Loucy (cell line): Measurements from ENCODE around the gene YTHDF1.

Experiments
- H2AFZ ChIP-seq: fragments of 200-600 bp; sonication (generic); 2 replicates; pipeline ENCODE4 v1.6.0; 2016; ENCODE audit warnings: antibody characterized with exemption, mild to moderate bottlenecking, low read length, moderate library complexity
- H3F3A ChIP-seq: fragments of 200-600 bp; 2 replicates; pipeline ENCODE4 v1.6.0; 2016; ENCODE audit warnings: antibody characterized with exemption, low read depth, mild to moderate bottlenecking
- H3K27me3 ChIP-seq: fragments of 200-600 bp; sonication (generic); 2 replicates; pipeline ENCODE4 v1.6.1; 2014; ENCODE audit warnings: low read length, mild to moderate bottlenecking; ENCODE audit not compliant: insufficient read depth, poor library complexity, severe bottlenecking
- H3K36me3 ChIP-seq: fragments of 200-600 bp; sonication (generic); 2 replicates; pipeline ENCODE4 v1.6.1; 2016; ENCODE audit warnings: low read length; ENCODE audit not compliant: insufficient read depth
- H3K4me1 ChIP-seq: fragments of 200-600 bp; sonication (generic); 2 replicates; pipeline ENCODE4 v1.5.1; 2014; ENCODE audit warnings: low read length, mild to moderate bottlenecking; ENCODE audit not compliant: insufficient read depth, poor library complexity, severe bottlenecking
- H3K4me2 ChIP-seq: fragments of 200-600 bp; sonication (generic); 2 replicates; pipeline ENCODE4 v1.6.0; 2014; ENCODE audit warnings: antibody characterized with exemption, low read length, low read depth, mild to moderate bottlenecking; ENCODE audit not compliant: poor library complexity, severe bottlenecking
- H3K4me3 ChIP-seq: fragments of 200-600 bp; sonication (generic); 2 replicates; pipeline ENCODE4 v1.5.1; 2014; ENCODE audit warnings: low read length, mild to moderate bottlenecking, mixed read lengths; ENCODE audit not compliant: poor library complexity, severe bottlenecking
- H3K79me2 ChIP-seq: fragments of 200-600 bp; sonication (generic); 2 replicates; pipeline ENCODE4 v1.6.1; 2014; ENCODE audit warnings: low read length; ENCODE audit not compliant: insufficient read depth
- H3K9ac ChIP-seq: fragments of 200-600 bp; sonication (generic); 2 replicates; pipeline ENCODE4 v1.6.0; 2014; ENCODE audit warnings: mild to moderate bottlenecking, low read depth, low read length, moderate library complexity; ENCODE audit not compliant: poor library complexity, severe bottlenecking
- H3K9me2 ChIP-seq: fragments of 200-600 bp; sonication (generic); replicated peaks from 2 replicates; pipeline ENCODE4 v1.6.1; 2016; ENCODE audit warnings: low read depth, low read length, mixed read lengths
- H3K9me3 ChIP-seq: fragments of 200-600 bp; sonication (generic); 2 replicates; pipeline ENCODE4 v1.6.1; 2014; ENCODE audit warnings: mild to moderate bottlenecking, antibody characterized with exemption, low read length, low read depth; ENCODE audit not compliant: insufficient read depth
- H4K20me1 ChIP-seq: fragments of 200-600 bp; sonication (generic); 2 replicates; pipeline ENCODE4 v1.6.0; 2014; ENCODE audit warnings: antibody characterized with exemption, low read length, mild to moderate bottlenecking; ENCODE audit not compliant: insufficient read depth, poor library complexity, severe bottlenecking
- CTCF ChIP-seq: fragments of 200-600 bp; sonication (generic); conservative IDR thresholded peaks from 2 replicates; pipeline ENCODE4 v1.5.1; 2014; ENCODE audit warnings: mild to moderate bottlenecking, antibody characterized with exemption, low read length
- EZH2phosphoT487 ChIP-seq: fragments of 200-600 bp; IDR thresholded peaks from 2 replicates; pipeline ENCODE4 v1.6.1; 2018; ENCODE audit warnings: antibody characterized with exemption, mild to moderate bottlenecking, moderate library complexity, borderline replicate concordance

The YTHDF1 gene

GRCh38 chr20:63177134-63177784, 38.7 kb downstream of the YTHDF1 start:
- Histone ChIP-seq H3K9me3 (no peaks in the 10 kb centered on the region), H2AFZ (no peak overlapping the region), H3K4me1 (no peaks in the 10 kb centered on the region), H3K9me2 (no peaks in the 10 kb centered on the region), H3K4me2 (no peak overlapping the region), H4K20me1 (no peaks in the 10 kb centered on the region), H3K79me2 (no peaks in the 10 kb centered on the region), H3K4me3 (no peak overlapping the region), H3K27me3 (peaks cover under 1% of the 10 kb centered on the region), H3K9ac (no peak overlapping the region), H3F3A (no peaks in the 10 kb centered on the region), H3K36me3 (no peaks in the 10 kb centered on the region)
- no peak for TF ChIP-seq CTCF
- TF ChIP-seq EZH2phosphoT487, result no peak

GRCh38 chr20:63176427-63177133, 39.4 kb downstream of the YTHDF1 start:
- Histone ChIP-seq H3K4me3 (no peak overlapping the region), H3K79me2 (no peaks in the 10 kb centered on the region), H3K9me3 (no peaks in the 10 kb centered on the region), H3K9me2 (no peaks in the 10 kb centered on the region), H3K4me2 (no peak overlapping the region), H3K36me3 (no peaks in the 10 kb centered on the region), H3K27me3 (peaks cover 6% of the 10 kb centered on the region), H4K20me1 (no peaks in the 10 kb centered on the region), H3K4me1 (no peaks in the 10 kb centered on the region), H2AFZ (no peak overlapping the region), H3F3A (no peaks in the 10 kb centered on the region), H3K9ac (no peak overlapping the region)
- TF ChIP-seq EZH2phosphoT487, result no peak
- no peak for TF ChIP-seq CTCF

GRCh38 chr20:63176034-63176426, 39.9 kb downstream of the YTHDF1 start:
- Histone ChIP-seq H3K9me2 (no peaks in the 10 kb centered on the region), H3K79me2 (no peaks in the 10 kb centered on the region), H2AFZ (no peak overlapping the region), H3K9ac (no peak overlapping the region), H3K27me3 (peaks cover 6% of the 10 kb centered on the region), H3K4me3 (no peak overlapping the region), H3K36me3 (no peaks in the 10 kb centered on the region), H3K4me1 (no peaks in the 10 kb centered on the region), H3F3A (no peaks in the 10 kb centered on the region), H3K9me3 (no peaks in the 10 kb centered on the region), H4K20me1 (no peaks in the 10 kb centered on the region), H3K4me2 (no peak overlapping the region)
- TF ChIP-seq CTCF, result no peak
- TF ChIP-seq EZH2phosphoT487, result no peak
